SJSA1 (cell line): ENCODE data around the gene NFIC. TPM values are rescaled to one million over a fixed set of nuclear protein-coding genes. Genes with fewer than 3 reads are reported as not detected.

Experiments
- DNase-seq, 2 experiments: peaks; one replicate each; pipeline ENCODE4 v3.0.0-alpha.2; 2015 to 2020; ENCODE audit warnings: low spot score in 2 of 2, low read depth in 1 of 2
- H3K27ac ChIP-seq: fragments of 250-450 bp; sonication (Bioruptor Pico); 2 replicates; pipeline ENCODE4 v1.5.1; 2020; ENCODE audit warnings: mild to moderate bottlenecking, moderate library complexity
- H3K27me3 ChIP-seq: fragments of 250-450 bp; sonication (Bioruptor Pico); replicated peaks from 2 replicates; pipeline ENCODE4 v1.5.1; 2020; ENCODE audit warnings: mild to moderate bottlenecking, moderate library complexity
- H3K36me3 ChIP-seq: fragments of 250-450 bp; sonication (Bioruptor Pico); 2 replicates; pipeline ENCODE4 v1.5.1; 2020; ENCODE audit warnings: mild to moderate bottlenecking
- H3K4me1 ChIP-seq: fragments of 250-450 bp; sonication (Bioruptor Pico); replicated peaks from 2 replicates; pipeline ENCODE4 v1.6.1; 2021; ENCODE audit warnings: mild to moderate bottlenecking
- H3K4me3 ChIP-seq: fragments of 250-450 bp; sonication (Bioruptor Pico); 2 replicates; pipeline ENCODE4 v1.5.1; 2020; ENCODE audit warnings: mild to moderate bottlenecking
- H3K9me3 ChIP-seq: fragments of 250-450 bp; sonication (Bioruptor Pico); replicated peaks from 2 replicates; pipeline ENCODE4 v1.5.1; 2020; ENCODE audit warnings: mild to moderate bottlenecking
- total RNA-seq: library from RNA; depleted of rRNA; stranded (reverse); fragments of >200 nt; shearing (Covaris generic); gene quantifications from 2 replicates; pipeline ENCODE4 v1.2.3, GENCODE V29; 2014

The NFIC gene
- total RNA-seq, 1 experiment from 2014 or later = 27.6 TPM

GRCh38 chr19:3475449-3475848 is 109.1 kb downstream of the NFIC start:
- DNase-seq = no peak
- Histone ChIP-seq H3K27me3 (peaks cover 5% of the 10 kb centered on the region), H3K27ac (no peak overlapping the region), H3K4me1 (no peaks in the 10 kb centered on the region), H3K9me3 (no peaks in the 10 kb centered on the region), H3K36me3 (no peaks in the 10 kb centered on the region), H3K4me3 (no peak overlapping the region)

- DNase-seq = no peak
- no peak overlapping the region for H3K4me3 ChIP-seq
- H3K9me3 ChIP-seq = no peaks in the 10 kb centered on the region
- no peak overlapping the region for H3K27ac ChIP-seq
- no peaks in the 10 kb centered on the region for H3K4me1 ChIP-seq
- peaks cover 18% of the 10 kb centered on the region for H3K27me3 ChIP-seq
- H3K36me3 ChIP-seq = no peaks in the 10 kb centered on the region
Measured at GRCh38 chr19:3476830-3477229, 110.4 kb downstream of the NFIC start.

DNA sequence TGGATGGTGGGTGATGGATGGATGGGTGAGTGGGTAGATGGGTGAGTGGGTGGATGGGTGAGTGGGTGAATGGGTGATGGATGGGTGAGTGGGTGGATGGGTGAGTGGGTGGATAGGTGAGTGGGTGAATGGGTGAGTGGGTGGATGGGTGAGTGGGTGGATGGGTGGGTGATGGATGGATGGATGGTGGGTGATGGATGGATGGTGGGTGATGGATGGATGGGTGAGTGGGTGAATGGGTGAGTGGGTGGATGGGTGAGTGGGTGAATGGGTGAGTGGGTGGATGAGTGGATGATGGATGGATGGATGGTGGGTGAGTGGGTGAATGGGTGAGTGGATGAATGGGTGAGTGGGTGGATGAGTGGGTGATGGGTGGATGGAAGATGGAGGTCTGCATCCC is 111.1 kb downstream of the NFIC start:
- Histone ChIP-seq H3K4me1 (no peaks in the 10 kb centered on the region), H3K36me3 (no peaks in the 10 kb centered on the region), H3K27ac (no peak overlapping the region), H3K27me3 (peaks cover 25% of the 10 kb centered on the region), H3K4me3 (no peak overlapping the region), H3K9me3 (no peaks in the 10 kb centered on the region)
- no peak for DNase-seq

GRCh38 chr19:3477951-3478350 is 111.6 kb downstream of the NFIC start:
- DNase-seq = no peak
- Histone ChIP-seq H3K27me3 (peaks cover 28% of the 10 kb centered on the region), H3K27ac (no peak overlapping the region), H3K9me3 (no peaks in the 10 kb centered on the region), H3K4me3 (no peak overlapping the region), H3K36me3 (no peaks in the 10 kb centered on the region), H3K4me1 (peaks cover 2% of the 10 kb centered on the region)

DNA sequence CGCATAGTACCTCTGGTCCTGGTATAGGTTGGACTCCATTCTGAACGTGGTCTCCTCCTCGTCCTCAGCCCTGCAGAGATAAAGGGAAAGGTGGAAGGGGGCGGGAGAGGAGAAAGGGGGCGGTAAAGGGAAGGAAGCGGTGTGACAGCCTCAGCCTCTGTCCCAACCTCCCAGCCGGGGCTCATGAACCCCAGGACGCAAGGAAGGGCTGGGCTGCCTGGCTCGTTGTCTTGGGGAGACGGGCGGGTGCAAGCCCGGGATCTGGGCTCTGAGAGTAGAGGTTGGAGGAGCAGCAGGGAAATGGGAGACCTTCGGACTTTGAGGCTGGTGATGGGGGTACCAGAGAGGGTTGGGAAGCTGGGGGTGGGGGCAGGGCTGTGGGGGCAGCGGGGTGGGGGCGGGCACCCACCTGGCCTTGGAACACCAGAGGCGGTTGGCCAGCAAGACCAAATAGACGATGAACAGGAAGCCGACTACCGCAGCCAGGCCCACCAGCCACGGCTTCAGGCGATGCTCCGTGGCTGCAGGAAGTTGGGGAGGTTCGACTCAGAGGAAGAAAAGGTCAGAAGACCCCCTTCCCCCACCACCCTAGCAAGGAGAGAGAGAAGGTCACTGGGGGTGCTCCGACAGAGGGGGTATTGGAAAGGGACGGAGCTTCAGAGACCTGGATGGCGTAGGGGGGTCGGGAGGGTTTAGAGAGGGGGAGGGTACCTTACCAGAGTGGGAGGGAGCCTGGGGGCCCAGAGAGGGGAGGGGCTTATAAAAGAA is 112.2 kb downstream of the NFIC start:
- no peaks in the 10 kb centered on the region for H3K9me3 ChIP-seq
- H3K27ac ChIP-seq = no peak overlapping the region
- no peak overlapping the region for H3K4me3 ChIP-seq
- peaks cover 34% of the 10 kb centered on the region for H3K27me3 ChIP-seq
- no peak for DNase-seq
- no peaks in the 10 kb centered on the region for H3K36me3 ChIP-seq
- H3K4me1 ChIP-seq = peaks cover 5% of the 10 kb centered on the region

- no peak for DNase-seq
- Histone ChIP-seq H3K9me3 (no peaks in the 10 kb centered on the region), H3K4me1 (peaks cover 5% of the 10 kb centered on the region), H3K27ac (no peak overlapping the region), H3K27me3 (peaks cover 40% of the 10 kb centered on the region), H3K36me3 (no peaks in the 10 kb centered on the region), H3K4me3 (no peak overlapping the region)
Measured at GRCh38 chr19:3479177-3479833, 112.9 kb downstream of the NFIC start.

GRCh38 chr19:3479834-3480215 is 113.4 kb downstream of the NFIC start:
- Histone ChIP-seq H3K27ac (no peak overlapping the region), H3K4me3 (no peak overlapping the region), H3K27me3 (peaks cover 43% of the 10 kb centered on the region), H3K9me3 (no peaks in the 10 kb centered on the region), H3K36me3 (no peaks in the 10 kb centered on the region), H3K4me1 (peaks cover 5% of the 10 kb centered on the region)
- no peak for DNase-seq

DNA sequence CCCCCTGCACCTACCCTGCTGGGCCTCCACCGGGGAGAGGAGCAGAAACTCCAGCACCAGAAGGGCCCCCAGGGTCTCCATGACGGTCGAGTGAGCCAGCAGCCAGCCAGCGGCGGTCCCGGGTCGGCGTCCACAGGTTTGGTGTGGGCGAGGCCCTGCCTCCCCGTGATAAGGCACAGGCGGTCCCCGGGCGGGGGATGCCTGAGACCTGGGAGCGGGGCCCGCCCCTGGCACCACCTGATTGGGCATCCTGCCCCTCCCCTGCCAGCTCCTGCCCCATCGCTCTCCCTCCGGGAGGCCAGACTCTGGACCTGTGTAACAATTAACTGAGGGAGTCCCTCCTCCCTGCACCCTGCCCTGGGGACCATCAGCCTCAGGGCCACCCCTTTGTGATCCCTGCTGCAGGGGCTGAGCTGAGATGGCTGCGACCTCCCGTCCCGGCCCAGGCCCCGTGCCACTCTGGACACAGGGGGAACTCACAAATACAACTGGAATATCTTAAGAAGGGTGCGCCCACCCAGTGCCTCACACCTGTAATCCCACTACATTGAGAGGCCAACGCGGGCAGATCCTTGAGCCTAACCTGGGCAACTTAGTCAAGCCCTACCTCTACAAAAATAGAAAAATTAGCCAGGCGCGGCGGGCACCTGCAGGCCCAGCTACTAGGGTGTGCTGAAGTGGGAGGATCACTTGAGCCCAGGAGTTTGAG is 114.2 kb downstream of the NFIC start, which contains the start of gene SMIM24:
Gene SMIM24 (minus strand): TSS at position 143 of the 709 bp plus-strand sequence. CDS start 62 bp downstream, at position 81.
- no peak for DNase-seq
- no peaks in the 10 kb centered on the region for H3K9me3 ChIP-seq
- peaks cover 5% of the 10 kb centered on the region for H3K4me1 ChIP-seq
- peaks cover 43% of the 10 kb centered on the region for H3K27me3 ChIP-seq
- no peak within 1 kb of the TSS for H3K4me3 ChIP-seq
- H3K36me3 ChIP-seq = no peaks in the 10 kb centered on the region
- H3K27ac ChIP-seq = no peak within 1 kb of the TSS

GRCh38 chr19:3481241-3482090 is 115.1 kb downstream of the NFIC start:
- Histone ChIP-seq H3K4me3 (no peak overlapping the region), H3K36me3 (no peaks in the 10 kb centered on the region), H3K27ac (no peak overlapping the region), H3K9me3 (no peaks in the 10 kb centered on the region), H3K27me3 (peaks cover 43% of the 10 kb centered on the region), H3K4me1 (peaks cover 5% of the 10 kb centered on the region)
- no peak for DNase-seq

GRCh38 chr19:3482507-3483225 is 116.3 kb downstream of the NFIC start:
- Histone ChIP-seq H3K4me3 (no peak overlapping the region), H3K27ac (no peak overlapping the region), H3K4me1 (peaks cover 5% of the 10 kb centered on the region), H3K9me3 (no peaks in the 10 kb centered on the region), H3K27me3 (peaks cover 43% of the 10 kb centered on the region), H3K36me3 (no peaks in the 10 kb centered on the region)
- no peak for DNase-seq

- H3K27me3 ChIP-seq = peaks cover 43% of the 10 kb centered on the region
- no peaks in the 10 kb centered on the region for H3K9me3 ChIP-seq
- no peak within 1 kb of the TSS for H3K4me3 ChIP-seq
- H3K27ac ChIP-seq = no peak within 1 kb of the TSS
- H3K36me3 ChIP-seq = no peaks in the 10 kb centered on the region
- H3K4me1 ChIP-seq = peaks cover 5% of the 10 kb centered on the region
- DNase-seq = no peak
Measured at GRCh38 chr19:3483226-3483628, 116.8 kb downstream of the NFIC start, which contains the start of gene SMIM44. Gene SMIM44, minus strand, starts transcription at chr19:3483441. Its CDS starts 38 bp downstream, at chr19:3483403.

DNA sequence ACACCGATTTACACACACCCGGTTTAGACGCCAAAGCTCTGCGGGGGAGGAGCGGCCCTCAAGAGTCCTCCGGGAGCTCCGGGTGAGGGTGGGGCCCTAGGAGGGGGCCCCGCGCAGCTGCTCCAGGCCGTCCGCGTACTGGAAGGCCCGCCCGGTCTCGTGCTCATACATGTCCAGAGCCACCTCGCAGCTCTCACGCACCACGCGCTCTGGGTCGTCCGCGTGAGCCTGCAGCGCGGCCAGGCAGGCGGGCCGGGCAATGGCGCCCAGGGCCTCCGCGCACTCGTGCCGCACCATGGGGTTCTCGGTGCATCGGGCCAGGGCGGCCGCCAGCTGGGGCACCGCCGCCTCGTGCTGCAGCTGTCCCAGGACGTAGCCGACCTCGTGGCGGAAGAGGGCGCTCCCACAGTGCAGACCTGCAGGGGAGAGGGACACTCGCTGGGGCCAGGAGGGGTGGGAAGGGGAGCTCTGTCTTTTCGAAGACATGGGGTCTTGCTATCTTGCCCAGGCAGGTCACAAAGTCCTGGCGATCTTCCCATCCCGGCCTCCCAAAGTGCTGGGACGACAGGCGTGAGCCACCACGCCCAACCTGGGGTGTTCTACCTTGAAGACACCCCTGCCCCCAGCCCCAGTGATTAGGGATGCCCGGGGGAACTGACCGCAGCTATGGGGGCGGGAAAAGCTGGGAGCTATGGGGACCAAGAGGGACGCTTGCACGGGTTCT is 125.2 kb downstream of the NFIC start:
- no peak overlapping the region for H3K27ac ChIP-seq

More for the DNA sequence above, 125.2 kb downstream of the NFIC start:
- no peak overlapping the region for H3K4me3 ChIP-seq
- H3K9me3 ChIP-seq = no peaks in the 10 kb centered on the region
- H3K4me1 ChIP-seq = no peaks in the 10 kb centered on the region
- peaks cover 52% of the 10 kb centered on the region for H3K36me3 ChIP-seq
- no peaks in the 10 kb centered on the region for H3K27me3 ChIP-seq
- no peak for DNase-seq
